ENCODE data around the gene KPNA2. TPM values are rescaled to one million over a fixed set of nuclear protein-coding genes. Genes with fewer than 3 reads are reported as not detected.

The KPNA2 gene
- total and polyA plus RNA-seq, 10 of the 15 experiments (the other 5 are each of a cell fraction or from before 2014, with no cell fraction given), result 202 to 731 (median 283) TPM

GRCh38 chr17:68036304-68037147, 991 bp downstream of the KPNA2 start:
- peak overlapping the region; percentile 76 for H3K4me3 ChIP-seq
- no peak for TF ChIP-seq TCF7 (IDR thresholded peaks at IDR 0.05; ENCODE audit: borderline replicate concordance)
- TF ChIP-seq YY1 (IDR thresholded peaks at IDR 0.05; ENCODE audit: low read depth, low read length), result no peak
- TF ChIP-seq CREM (IDR thresholded peaks at IDR 0.05; ENCODE audit: low read depth), result peak; percentile 82
- TF ChIP-seq ZNF592 (IDR thresholded peaks at IDR 0.05), result no peak
- no peak for TF ChIP-seq SIX5 (IDR thresholded peaks at IDR 0.05; ENCODE audit: low read depth, low read length, severe bottlenecking)
- no peak for TF ChIP-seq MEF2B (IDR thresholded peaks at IDR 0.05; ENCODE audit: partially characterized antibody, poor library complexity, severe bottlenecking)
- no peak for TF ChIP-seq KLF5 (IDR thresholded peaks at IDR 0.05; ENCODE audit: partially characterized antibody)
- TF ChIP-seq BHLHE40 (IDR thresholded peaks at IDR 0.05; ENCODE audit: borderline replicate concordance in 1 of 2, low read depth in 2 of 2, low read length in 1 of 2), result no peak
- TF ChIP-seq IKZF2 (IDR thresholded peaks at IDR 0.05), result 0 out of 4 replicates have a peak, but pooled peaks of 1 of the 2 experiments have one; percentile 4
- 0 out of 2 replicates have a peak, but pooled peaks have one; percentile 29 for TF ChIP-seq MXI1 (IDR thresholded peaks at IDR 0.05; ENCODE audit: low read depth, low read length)
- no peak for TF ChIP-seq ZBTB4 (CRISPR knock-in tag; IDR thresholded peaks at IDR 0.05)
- TF ChIP-seq GABPA (IDR thresholded peaks at IDR 0.05; ENCODE audit: low read depth), result no peak
- no peak for TF ChIP-seq JUNB (IDR thresholded peaks at IDR 0.05)
- peak; percentile 96 for TF ChIP-seq CREB1 (IDR thresholded peaks at IDR 0.05; ENCODE audit: low read depth)
- peak; percentile 63 for TF ChIP-seq ATF7 (IDR thresholded peaks at IDR 0.05; ENCODE audit: low read depth)
- TF ChIP-seq SPI1 (IDR thresholded peaks at IDR 0.05; ENCODE audit: borderline replicate concordance, insufficient read depth, low read depth, low read length), result 0 out of 2 replicates have a peak, but pooled peaks have one; percentile 4

More at GRCh38 chr17:68036304-68037147, 991 bp downstream of the KPNA2 start:
- BruUV-seq (replicated peaks), result no TSS peak
- Histone ChIP-seq H2AFZ (ENCODE audit: control insufficient read depth, low read depth, low read length) (peak overlapping the region; percentile 66), H3K79me2 (ENCODE audit: control insufficient read depth, insufficient read depth, low read length) (peaks cover 36% of the 10 kb centered on the region), H3K9me3 (replicated peaks; ENCODE audit: control insufficient read depth, insufficient read depth, low read length) (no peaks in the 10 kb centered on the region; the same call in 2 of the 3 replicates), H3K27ac (ENCODE audit: control insufficient read depth, insufficient read depth) (peak overlapping the region; percentile 87), H4K20me1 (ENCODE audit: control insufficient read depth, insufficient read depth) (no peaks in the 10 kb centered on the region), H3K4me1 (ENCODE audit: control insufficient read depth, insufficient read depth, low read length) (peaks cover 9% of the 10 kb centered on the region; the same call in 1 of the 2 replicates), H3K9ac (ENCODE audit: control insufficient read depth, insufficient read depth, low read length) (peak overlapping the region; percentile 96), H3K27me3 (replicated peaks in 1 of 2; ENCODE audit: control insufficient read depth in 2 of 2, insufficient read depth in 2 of 2, low read length in 1 of 2) (no peaks in the 10 kb centered on the region), H3K4me2 (ENCODE audit: control insufficient read depth, insufficient read depth) (peak overlapping the region; percentile 76), H3K36me3 (ENCODE audit: control insufficient read depth in 2 of 2, insufficient read depth in 2 of 2, low read length in 1 of 2) (peaks cover 8 to 25% of the 10 kb centered on the region in 2 experiments)
- CTCF ChIA-PET, result interaction anchor here (0.6 to 2.3 kb wide), 9 partner anchors 13 to 426 kb away, joined by 3 to 7 read pairs (median 3); no protein-coding TSS in a partner anchor
- in situ Hi-C loops (cut with MboI), result no loop called here
- SMC1A ChIA-PET (ENCODE audit: uncharacterized antibody, unreplicated experiment), result interaction anchor here (0.8 to 2.0 kb wide), 8 partner anchors 12 to 461 kb away, joined by 3 to 8 read pairs (median 4); no protein-coding TSS in a partner anchor
- POLR2A ChIA-PET, result interaction anchor here (1.3 to 2.2 kb wide), 3 partner anchors 8 to 421 kb away, joined by 3 to 12 read pairs (median 5); partner anchors contain the start of gene WIPI1
- no peak for DNase-seq (ENCODE audit: low read depth, low spot score)
- no peak for FAIRE-seq
- ATAC-seq, result no peak
- 6% methylated on average over 11 of the region's 11 CpGs for WGBS (ENCODE audit: insufficient coverage, insufficient replicate concordance, low lambda C conversion rate, missing lambda C conversion rate)
- intact Hi-C loops (cut with micrococcal nuclease; ENCODE audit: unreplicated experiment), result no loop called here
- RAD21 ChIA-PET (ENCODE audit: unreplicated experiment), result interaction anchor here (0.9 to 2.4 kb wide), 3 partner anchors 17 to 426 kb away, joined by 3 to 10 read pairs (median 4); no protein-coding TSS in a partner anchor

All from GM12878 (cell line).